Osteoblast (primary cell): Measurements from ENCODE around the gene MAP2K1. TPM values are rescaled to one million over a fixed set of nuclear protein-coding genes. Genes with fewer than 3 reads are reported as not detected.
"Not testable (repeated sequence)": the region's sequence is repeated elsewhere in the genome, so short reads cannot be mapped to it uniquely, and the experiment has no call there.

Source experiments
- DNase-seq: peaks from one replicate; pipeline ENCODE4 v3.0.0; 2011; ENCODE audit warnings: low spot score, mixed read lengths; ENCODE audit not compliant: insufficient read length; ENCODE audit errors: missing footprints
- H2AFZ ChIP-seq: 2 replicates; pipeline ENCODE4 v1.6.0; 2011; ENCODE audit warnings: mild to moderate bottlenecking, low read length
- H3K27ac ChIP-seq: 2 replicates; pipeline ENCODE4 v1.5.1; 2011; ENCODE audit warnings: mild to moderate bottlenecking, low read depth, low read length, moderate library complexity
- H3K27me3 ChIP-seq: 2 replicates; pipeline ENCODE4 v1.6.0; 2012; ENCODE audit warnings: mild to moderate bottlenecking, control low read depth, inconsistent platforms, low read length, moderate library complexity; ENCODE audit not compliant: insufficient read depth
- H3K36me3 ChIP-seq: 2 replicates; pipeline ENCODE4 v1.5.1; 2011; ENCODE audit warnings: mild to moderate bottlenecking, low read length, control low read depth, moderate library complexity; ENCODE audit not compliant: insufficient read depth
- H3K4me1 ChIP-seq: 2 replicates; pipeline ENCODE4 v1.5.1; 2011; ENCODE audit warnings: mild to moderate bottlenecking, low read length, control low read depth, moderate library complexity; ENCODE audit not compliant: insufficient read depth
- H3K4me2 ChIP-seq: 2 replicates; pipeline ENCODE4 v1.6.0; 2011; ENCODE audit warnings: mild to moderate bottlenecking, low read length; ENCODE audit not compliant: insufficient read depth
- H3K4me3 ChIP-seq: fragments of 200-600 bp; sonication (generic); 3 replicates; pipeline ENCODE4 v1.5.1; 2012; ENCODE audit warnings: mild to moderate bottlenecking, low read length, inconsistent platforms; ENCODE audit not compliant: insufficient read depth
- H3K79me2 ChIP-seq: 2 replicates; pipeline ENCODE4 v1.6.0; 2012; ENCODE audit warnings: mild to moderate bottlenecking, low read length, control low read depth, inconsistent platforms; ENCODE audit not compliant: insufficient read depth
- H3K9me3 ChIP-seq: 2 replicates; pipeline ENCODE4 v1.5.1; 2011; ENCODE audit warnings: low read depth, low read length, control low read depth
- H4K20me1 ChIP-seq: 2 replicates; pipeline ENCODE4 v1.6.0; 2012; ENCODE audit warnings: mild to moderate bottlenecking, low read length, control low read depth; ENCODE audit not compliant: insufficient read depth
- total RNA-seq: library from RNA; depleted of rRNA; stranded (reverse); fragments of >200 nt; gene quantifications from 2 replicates; pipeline ENCODE4 v1.2.3, GENCODE V29; 2012
- TF ChIP-seq, protein P1 (sequence below): IDR thresholded peaks from 2 replicates; pipeline ENCODE4 v1.5.1; 2011; ENCODE audit warnings: mild to moderate bottlenecking, low read depth, low read length, moderate library complexity; ENCODE audit errors: extremely low read depth

MAP2K1 gene
- total RNA-seq = 19.2 and 21.2 TPM in 2 replicates

GRCh38 chr15:66386204-66387123 lies at the start of gene MAP2K1:
TSS of gene MAP2K1 (plus strand) at chr15:66386912. CDS start at chr15:66387348, 436 bp downstream.
- H3K4me2 ChIP-seq = peak within 1 kb of the TSS; percentile 99
- H3K79me2 ChIP-seq = peaks cover 48% of the 10 kb centered on the region
- H2AFZ ChIP-seq = peak within 1 kb of the TSS; percentile 94
- H3K27me3 ChIP-seq = no peaks in the 10 kb centered on the region
- peaks cover 29% of the 10 kb centered on the region for H4K20me1 ChIP-seq
- DNase-seq = peak; percentile 99
- H3K4me3 ChIP-seq = peak within 1 kb of the TSS; percentile 94
- H3K9me3 ChIP-seq = no peaks in the 10 kb centered on the region
- H3K4me1 ChIP-seq = peaks cover 24% of the 10 kb centered on the region
- TF ChIP-seq, protein P1, sequence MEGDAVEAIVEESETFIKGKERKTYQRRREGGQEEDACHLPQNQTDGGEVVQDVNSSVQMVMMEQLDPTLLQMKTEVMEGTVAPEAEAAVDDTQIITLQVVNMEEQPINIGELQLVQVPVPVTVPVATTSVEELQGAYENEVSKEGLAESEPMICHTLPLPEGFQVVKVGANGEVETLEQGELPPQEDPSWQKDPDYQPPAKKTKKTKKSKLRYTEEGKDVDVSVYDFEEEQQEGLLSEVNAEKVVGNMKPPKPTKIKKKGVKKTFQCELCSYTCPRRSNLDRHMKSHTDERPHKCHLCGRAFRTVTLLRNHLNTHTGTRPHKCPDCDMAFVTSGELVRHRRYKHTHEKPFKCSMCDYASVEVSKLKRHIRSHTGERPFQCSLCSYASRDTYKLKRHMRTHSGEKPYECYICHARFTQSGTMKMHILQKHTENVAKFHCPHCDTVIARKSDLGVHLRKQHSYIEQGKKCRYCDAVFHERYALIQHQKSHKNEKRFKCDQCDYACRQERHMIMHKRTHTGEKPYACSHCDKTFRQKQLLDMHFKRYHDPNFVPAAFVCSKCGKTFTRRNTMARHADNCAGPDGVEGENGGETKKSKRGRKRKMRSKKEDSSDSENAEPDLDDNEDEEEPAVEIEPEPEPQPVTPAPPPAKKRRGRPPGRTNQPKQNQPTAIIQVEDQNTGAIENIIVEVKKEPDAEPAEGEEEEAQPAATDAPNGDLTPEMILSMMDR = peak; percentile 58
- H3K36me3 ChIP-seq = no peaks in the 10 kb centered on the region
- H3K27ac ChIP-seq = peak within 1 kb of the TSS; percentile 94

- H3K27ac ChIP-seq, H3K36me3 ChIP-seq, H3K4me1 ChIP-seq, H3K4me2 ChIP-seq, H3K4me3 ChIP-seq, DNase-seq, H3K27me3 ChIP-seq, H2AFZ ChIP-seq, H3K9me3 ChIP-seq, H4K20me1 ChIP-seq, H3K79me2 ChIP-seq: not testable (repeated sequence)
Observed at GRCh38 chr15:66348530-66348929, 38.2 kb upstream of the MAP2K1 start.

DNA sequence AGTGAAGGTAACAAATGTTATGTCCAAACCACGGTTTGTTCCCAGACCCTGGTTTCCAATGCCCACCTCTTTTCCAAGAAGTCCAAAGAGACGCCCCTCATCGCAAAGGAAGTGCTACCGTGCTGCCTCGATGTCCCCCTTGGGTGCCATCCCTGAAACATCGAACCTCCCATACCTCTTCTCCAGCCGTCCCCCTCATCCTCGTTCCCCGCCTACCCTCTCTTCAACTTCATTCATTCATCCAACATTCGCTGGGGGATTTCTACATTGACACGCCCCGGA lies 30.7 kb upstream of the MAP2K1 start:
- H3K4me1 ChIP-seq = peaks cover 3% of the 10 kb centered on the region
- H3K79me2 ChIP-seq = peaks cover 9% of the 10 kb centered on the region
- TF ChIP-seq, protein P1 = no peak
- H3K4me2 ChIP-seq = peak overlapping the region; percentile 87
- H4K20me1 ChIP-seq = no peaks in the 10 kb centered on the region
- H3K9me3 ChIP-seq = no peaks in the 10 kb centered on the region
- peak overlapping the region; percentile 83 for H3K4me3 ChIP-seq
- peak overlapping the region; percentile 75 for H3K27ac ChIP-seq
- DNase-seq = peak; percentile 34
- no peaks in the 10 kb centered on the region for H3K27me3 ChIP-seq
- H2AFZ ChIP-seq = peak overlapping the region; percentile 83
- no peaks in the 10 kb centered on the region for H3K36me3 ChIP-seq

DNA sequence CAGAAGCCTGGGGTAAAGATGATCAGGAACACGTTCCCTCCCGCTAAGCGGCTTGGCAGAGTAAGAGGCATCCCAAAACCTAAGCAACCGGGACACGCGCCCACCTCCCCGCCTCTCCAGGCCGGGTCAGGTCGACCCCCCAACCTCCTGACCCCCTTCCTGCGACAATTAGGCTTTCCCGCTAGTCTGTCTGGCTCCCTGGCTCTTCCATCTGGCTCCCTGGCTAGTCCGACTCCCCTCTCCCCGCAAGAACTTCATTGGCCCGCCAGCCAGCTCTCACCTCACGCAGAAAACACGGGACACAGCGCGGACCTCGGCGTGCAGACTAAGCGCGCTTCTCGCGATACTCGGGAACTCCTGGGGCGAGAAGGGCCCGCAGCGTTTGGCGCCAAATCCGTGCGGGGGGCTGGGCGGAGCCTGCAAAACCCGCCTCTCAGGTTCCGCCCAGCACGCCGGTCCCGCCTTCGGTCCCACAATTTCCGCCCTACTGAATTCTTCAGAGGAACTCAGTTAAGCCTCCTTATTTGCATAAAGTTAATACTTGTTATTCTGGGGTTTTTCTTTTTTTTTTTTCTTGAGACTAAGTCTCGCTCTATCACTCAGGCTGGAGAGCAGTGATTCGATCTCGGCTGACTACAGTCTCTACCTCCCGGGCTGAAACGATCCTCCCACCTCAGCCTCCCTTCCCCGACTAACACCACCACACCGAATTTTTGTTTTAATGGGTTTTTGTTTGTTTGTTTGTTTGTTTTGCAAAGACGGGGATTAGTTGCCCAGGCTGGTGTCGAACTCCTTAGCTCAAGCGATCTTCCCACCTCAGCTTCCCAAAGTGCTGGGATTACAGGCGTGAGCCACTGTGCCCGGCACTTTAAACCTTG lies 30.1 kb upstream of the MAP2K1 start, which contains the start of gene TIPIN:
TSS of gene TIPIN (minus strand) at position 327 of the 878 bp plus-strand sequence. CDS start 3,738 bp downstream, outside the sequence.
- Histone ChIP-seq H3K27ac (peak within 1 kb of the TSS; percentile 75), H3K4me2 (peak within 1 kb of the TSS; percentile 87), H3K9me3 (no peaks in the 10 kb centered on the region), H2AFZ (peak within 1 kb of the TSS; percentile 83), H3K27me3 (no peaks in the 10 kb centered on the region), H3K36me3 (no peaks in the 10 kb centered on the region), H3K4me1 (peaks cover 3% of the 10 kb centered on the region), H3K79me2 (peaks cover 9% of the 10 kb centered on the region), H4K20me1 (no peaks in the 10 kb centered on the region), H3K4me3 (peak within 1 kb of the TSS; percentile 83)
- peak; percentile 97 for DNase-seq
- TF ChIP-seq, protein P1 = no peak
